Activated CD4-positive, CD25-positive, alpha-beta regulatory T cell treated with anti-CD3 and anti-CD28 coated beads, Interleukin-2, amount 50 U/mL, for 16 hours (primary cell): ENCODE measurements around the gene KLHL15.
A peak's percentile ranks its signal among the peaks of the same experiment; 100 is the strongest.
"Not testable (repeated sequence)": the region's sequence is repeated elsewhere in the genome, so short reads cannot be mapped to it uniquely, and the experiment has no call there.

Source experiments
- DNase-seq: peaks from one replicate; pipeline ENCODE4 v3.0.0-alpha.2; 2020; ENCODE audit warnings: low read depth, low spot score

KLHL15 gene

GRCh38 chrX:24017674-24018073 lies 9.3 kb downstream of the KLHL15 start:
- DNase-seq, result no peak

GRCh38 chrX:24014388-24015018 lies 12.5 kb downstream of the KLHL15 start:
- peak; percentile 2 for DNase-seq

- no peak for DNase-seq
Observed at GRCh38 chrX:24012266-24012665, 14.7 kb downstream of the KLHL15 start.

DNA sequence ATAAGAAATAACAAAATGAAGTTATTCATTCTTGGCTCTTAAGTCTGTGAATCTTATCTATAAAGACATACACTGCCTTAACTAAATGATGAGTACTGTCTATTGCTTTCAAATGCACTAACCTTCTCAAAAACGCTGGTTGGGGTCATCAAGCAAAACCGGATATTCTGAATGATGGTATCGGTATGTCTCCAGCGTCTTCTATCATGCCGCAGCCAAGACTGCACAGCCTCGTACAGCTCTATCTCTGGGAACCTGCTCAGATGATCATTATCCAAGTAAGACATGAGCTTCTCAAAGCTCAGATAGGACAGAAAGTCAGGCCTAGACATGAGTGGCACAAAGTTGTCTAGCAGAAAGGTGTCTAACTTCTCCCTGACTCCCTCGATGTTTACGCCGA lies 21.1 kb downstream of the KLHL15 start:
- no peak for DNase-seq

GRCh38 chrX:24005028-24005427 lies 22.0 kb downstream of the KLHL15 start:
- DNase-seq, result no peak

- DNase-seq, result no peak
Observed at GRCh38 chrX:24002792-24003191, 24.2 kb downstream of the KLHL15 start.

DNA sequence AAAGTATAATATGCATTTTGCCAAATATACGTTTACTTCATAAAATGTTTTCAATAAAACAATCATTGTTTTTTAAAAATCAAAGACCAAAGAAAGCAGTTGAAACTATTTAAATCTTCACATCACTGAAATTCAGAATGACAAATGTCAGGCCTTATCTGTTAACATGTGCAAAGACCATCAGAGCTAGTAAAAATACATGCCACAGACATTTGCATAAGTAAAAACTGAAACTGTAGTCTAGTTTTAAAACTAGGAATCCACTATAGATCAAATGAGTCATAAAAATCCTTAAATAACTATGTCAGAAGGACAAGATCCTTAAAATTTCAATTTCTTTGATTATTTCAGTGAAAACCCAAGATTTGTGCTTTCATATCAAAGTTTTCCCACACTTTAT lies 24.8 kb downstream of the KLHL15 start:
- no peak for DNase-seq

- no peak for DNase-seq
Observed at GRCh38 chrX:23999671-24000070, 27.3 kb downstream of the KLHL15 start.

DNA sequence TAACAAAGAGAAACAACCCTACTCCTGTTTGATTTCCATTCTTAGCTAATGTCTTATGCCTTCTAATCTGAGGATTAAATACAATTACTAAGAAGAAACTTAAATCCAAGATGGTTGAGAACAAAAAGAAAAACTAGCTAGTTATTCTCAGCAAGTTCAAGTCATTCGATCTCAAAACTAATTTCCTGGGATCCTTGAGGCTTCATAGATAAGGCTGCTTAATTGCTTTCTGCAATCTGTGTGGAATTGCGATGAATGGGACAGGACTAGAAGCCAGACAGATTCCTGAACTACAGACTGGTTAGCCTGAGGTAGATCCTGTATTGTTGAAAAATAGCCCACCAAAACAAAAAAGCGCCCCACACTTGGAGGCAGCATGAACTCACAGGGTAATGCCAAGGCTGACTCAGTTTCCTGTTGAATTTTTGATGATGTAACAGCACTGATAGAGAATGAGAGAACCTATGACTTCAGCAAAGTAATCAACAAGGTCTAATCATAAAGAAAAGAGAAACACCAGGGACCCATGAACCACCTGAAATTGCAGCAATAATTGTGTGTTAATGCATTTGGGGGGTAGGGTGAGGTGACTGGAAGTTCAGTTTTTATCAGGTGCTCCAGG lies 33.9 kb downstream of the KLHL15 start:
- no peak for DNase-seq

GRCh38 chrX:23992431-23992830 lies 34.6 kb downstream of the KLHL15 start:
- no peak for DNase-seq

DNA sequence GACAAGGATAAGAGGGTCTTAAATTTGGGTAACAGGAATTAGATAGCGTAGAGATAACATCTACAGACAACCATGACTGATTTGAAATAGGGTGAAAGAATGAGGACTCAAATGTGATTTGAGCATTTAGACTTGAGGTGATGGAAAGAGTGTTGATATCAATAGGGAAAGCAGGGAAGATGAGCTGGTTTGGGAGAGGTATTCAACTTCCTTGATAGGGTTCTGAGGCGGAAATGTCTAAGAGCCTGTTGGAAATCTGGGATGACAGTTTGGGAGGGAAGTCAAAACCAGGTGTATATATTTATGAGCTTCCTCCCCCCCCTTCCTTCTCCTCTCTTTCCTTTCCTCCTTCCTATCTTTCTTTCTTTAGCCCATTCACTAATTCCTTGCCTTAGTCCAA lies 36.5 kb downstream of the KLHL15 start:
- no peak for DNase-seq

DNA sequence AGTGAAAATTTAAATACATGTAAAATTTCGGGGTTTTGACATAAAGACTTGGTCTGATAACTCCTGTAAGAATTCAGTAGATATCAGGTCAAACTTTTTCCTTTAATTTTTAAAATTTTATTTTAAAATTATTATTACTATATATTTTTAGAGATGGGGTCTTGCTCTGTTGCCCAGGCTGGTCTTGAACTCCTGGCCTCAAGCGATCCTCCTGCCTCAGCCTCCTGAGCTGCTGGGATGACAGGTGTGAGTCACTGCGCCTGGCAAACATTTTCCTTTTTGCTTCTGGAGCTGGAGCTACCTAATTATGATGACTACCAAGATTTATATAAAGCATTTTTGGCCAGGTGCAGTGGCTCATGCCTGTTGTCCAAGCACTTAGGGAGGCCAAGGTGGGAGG lies 37.3 kb downstream of the KLHL15 start:
- no peak for DNase-seq

- no peak for DNase-seq
Observed at GRCh38 chrX:23982891-23983290, 44.1 kb downstream of the KLHL15 start.

DNA sequence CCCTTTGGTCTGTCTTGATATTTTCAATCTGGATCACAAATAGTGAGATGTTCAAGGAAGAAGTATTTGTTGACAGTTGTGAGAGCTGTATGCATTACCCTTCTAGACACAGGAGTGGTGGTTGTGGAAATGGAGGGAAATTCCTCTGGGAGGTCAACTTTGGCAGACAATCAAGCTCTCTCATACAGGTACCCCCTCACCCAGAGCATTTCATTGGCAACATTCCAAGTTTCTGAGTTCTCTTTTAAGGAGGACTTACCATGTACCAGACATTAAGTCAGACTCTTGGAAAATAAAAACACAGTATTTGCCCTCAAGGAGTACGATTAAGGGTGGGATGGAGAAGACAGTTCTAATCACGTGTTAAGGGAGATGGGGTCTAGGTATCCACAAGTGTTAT lies 45.3 kb downstream of the KLHL15 start:
- DNase-seq, result no peak

DNA sequence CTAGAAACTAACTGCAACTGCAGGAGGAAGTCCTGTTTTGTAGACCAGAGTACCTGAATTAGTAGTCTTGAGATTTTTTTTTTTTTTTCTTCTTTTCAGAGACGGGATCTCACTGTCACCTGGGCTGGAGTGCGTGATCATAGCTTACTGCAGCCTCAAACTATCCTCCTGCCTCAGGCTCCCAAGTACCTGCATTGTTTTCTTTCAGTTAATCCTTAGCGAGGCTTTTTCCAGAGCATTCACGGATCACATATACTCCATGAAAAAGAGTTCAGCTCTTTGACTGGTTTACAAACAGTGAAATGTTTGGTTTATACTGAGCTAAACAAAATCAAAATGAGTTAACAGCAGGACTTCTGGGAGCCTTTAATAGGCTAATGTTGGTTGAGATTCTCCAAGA lies 45.8 kb downstream of the KLHL15 start:
- no peak for DNase-seq

DNA sequence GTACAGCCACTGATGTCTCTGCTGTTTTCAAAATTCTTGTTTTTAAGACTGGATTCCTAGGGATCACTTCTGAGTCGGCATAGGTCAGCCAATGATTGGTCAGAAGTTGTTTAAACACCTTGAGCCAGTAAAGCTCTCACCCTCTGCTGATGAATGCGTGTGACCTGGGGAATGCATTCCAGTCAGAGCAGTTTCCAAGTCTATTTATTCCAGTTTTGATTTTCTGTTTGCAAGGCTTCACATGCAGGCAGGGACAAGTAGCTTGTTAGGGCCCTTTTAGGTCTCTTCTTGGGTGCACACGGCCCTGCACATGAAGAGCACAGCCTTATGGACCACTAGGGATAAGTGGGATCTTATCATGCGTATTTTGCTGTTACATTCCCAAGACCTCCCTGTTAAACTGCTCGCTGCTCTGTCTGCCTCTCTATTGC lies 47.0 kb downstream of the KLHL15 start:
- no peak for DNase-seq

DNA sequence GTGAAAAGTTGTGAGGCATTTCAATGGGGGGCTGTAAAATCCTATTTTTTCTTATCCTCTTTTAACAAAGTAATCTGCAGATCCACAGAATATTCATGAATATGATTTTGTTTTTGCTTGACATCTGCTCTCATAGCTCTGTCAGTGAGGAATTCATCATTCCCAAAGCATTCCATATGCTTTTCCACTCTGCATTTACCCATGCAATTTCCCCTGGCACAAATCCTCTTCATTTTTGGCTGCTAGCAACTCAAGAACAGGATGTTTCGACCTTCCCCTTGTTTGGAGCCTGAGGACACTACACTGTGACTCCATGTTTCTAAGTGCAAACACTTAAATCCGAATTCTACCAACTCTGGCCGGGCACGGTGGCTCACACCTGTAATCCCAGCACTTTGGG lies 48.5 kb downstream of the KLHL15 start:
- no peak for DNase-seq

- not testable (repeated sequence) for DNase-seq
Observed at GRCh38 chrX:23965630-23966029, 61.4 kb downstream of the KLHL15 start.

DNA sequence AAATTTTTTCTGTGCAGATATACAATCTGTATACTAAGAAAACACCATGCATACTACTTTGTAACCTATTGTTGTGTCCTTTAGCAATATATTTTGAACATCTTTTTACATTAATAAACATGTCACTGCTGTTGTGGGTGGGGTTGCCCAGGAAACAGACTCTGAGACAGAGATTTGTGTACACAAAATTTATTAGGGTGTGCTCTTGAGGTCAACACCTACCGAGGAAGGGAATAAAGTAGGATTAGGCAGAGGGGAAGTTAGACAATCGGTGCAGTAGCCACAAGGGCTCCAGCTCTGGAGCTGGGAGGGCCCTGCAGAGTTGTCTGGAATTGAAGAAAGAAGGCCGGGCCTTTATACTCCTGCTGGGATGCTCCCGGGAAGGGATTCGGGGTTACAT lies 62.8 kb downstream of the KLHL15 start:
- DNase-seq, result no peak

DNA sequence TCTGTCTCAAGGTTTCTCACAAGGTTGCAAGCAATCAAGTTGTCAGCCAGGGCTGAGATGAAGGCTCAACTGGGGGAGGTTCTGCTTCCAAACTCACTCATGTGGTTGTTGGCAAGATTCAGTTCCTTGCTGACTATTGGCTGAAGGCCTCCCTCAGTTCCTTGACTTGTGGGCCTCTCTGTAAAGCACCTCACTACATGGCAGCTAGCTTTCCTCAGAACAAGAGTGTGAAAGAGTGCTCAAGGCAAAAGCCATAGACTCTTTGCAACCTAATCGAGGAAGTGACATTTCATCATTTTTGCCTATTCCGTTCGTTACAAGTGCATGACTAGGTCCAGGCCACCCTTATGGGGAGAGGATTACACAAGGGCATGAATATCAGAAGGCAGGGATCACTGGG lies 67.2 kb downstream of the KLHL15 start:
- no peak for DNase-seq

- no peak for DNase-seq
Observed at GRCh38 chrX:23954396-23954795, 72.6 kb downstream of the KLHL15 start.

DNA sequence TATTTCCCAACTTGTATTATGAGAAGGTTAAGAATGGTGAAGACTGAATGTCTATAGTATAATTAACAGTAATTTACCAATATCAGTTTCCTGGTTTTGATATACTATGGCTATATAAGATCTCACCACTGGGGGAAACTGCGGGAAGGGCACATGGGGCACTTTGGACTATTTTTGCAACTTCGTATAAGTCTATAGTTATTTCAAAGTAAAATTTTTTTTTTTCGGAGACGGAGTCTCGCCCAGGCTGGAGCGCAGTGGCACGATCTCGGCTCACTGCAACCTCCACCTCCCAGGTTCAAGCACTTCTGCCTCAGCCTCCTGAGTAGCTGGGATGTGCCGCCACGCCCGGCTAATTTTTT lies 73.1 kb downstream of the KLHL15 start:
- DNase-seq, result no peak

DNA sequence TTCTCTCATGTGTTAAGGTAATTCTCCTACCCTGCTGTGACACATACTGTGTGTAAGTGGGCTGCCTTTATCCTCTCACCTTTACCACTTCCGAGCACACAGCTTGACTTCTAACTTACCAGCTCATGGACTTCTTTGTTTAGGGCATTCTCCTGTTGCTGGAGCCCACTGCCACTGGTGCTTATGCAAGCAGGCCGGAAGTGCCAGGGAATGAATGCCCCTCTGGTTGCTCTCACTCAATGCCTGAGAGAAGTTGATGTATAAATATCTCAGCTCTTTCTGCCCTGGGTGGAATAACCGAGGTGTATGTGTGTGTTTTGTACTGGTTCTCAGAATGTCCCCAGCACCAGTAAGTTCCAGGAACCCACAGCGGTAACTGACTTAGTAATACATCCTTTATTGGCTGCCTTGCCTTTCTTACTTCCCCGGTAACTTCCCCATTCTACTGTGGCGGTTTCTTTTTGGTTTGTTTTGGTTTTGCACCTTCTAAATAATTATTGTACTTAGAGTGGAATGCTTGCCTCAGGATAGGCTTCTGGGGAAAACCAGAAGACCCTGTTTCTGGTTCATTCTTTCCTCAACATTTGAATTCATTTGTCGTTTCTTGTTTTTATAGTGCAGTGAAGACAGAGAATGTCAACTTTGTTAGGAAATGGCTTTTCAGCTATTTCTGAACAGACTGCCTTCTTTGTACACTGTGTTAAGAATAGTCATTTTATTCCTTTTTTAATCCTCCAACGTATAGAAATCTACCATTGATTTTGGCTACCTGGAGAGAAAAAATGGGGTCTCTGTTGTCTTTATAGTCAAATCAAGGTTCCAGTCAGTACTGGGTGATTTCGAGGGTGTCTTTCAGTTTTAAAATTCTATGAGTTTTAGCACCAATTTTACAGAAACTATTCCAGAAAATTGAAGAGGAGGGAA lies 73.7 kb downstream of the KLHL15 start:
- DNase-seq, result peak; percentile 14
